HG02759 (cell line): ENCODE measurements around the gene TRIP10.
"Not testable (repeated sequence)": the region's sequence is repeated elsewhere in the genome, so short reads cannot be mapped to it uniquely, and the experiment has no call there.

ENCODE experiments used
- ATAC-seq: cut with Tn5 transposase; IDR thresholded peaks from one replicate; pipeline ENCODE4 v1.9.1; 2021; ENCODE audit warnings: mild to moderate bottlenecking, moderate library complexity; ENCODE audit not compliant: unreplicated experiment

TRIP10 gene

DNA sequence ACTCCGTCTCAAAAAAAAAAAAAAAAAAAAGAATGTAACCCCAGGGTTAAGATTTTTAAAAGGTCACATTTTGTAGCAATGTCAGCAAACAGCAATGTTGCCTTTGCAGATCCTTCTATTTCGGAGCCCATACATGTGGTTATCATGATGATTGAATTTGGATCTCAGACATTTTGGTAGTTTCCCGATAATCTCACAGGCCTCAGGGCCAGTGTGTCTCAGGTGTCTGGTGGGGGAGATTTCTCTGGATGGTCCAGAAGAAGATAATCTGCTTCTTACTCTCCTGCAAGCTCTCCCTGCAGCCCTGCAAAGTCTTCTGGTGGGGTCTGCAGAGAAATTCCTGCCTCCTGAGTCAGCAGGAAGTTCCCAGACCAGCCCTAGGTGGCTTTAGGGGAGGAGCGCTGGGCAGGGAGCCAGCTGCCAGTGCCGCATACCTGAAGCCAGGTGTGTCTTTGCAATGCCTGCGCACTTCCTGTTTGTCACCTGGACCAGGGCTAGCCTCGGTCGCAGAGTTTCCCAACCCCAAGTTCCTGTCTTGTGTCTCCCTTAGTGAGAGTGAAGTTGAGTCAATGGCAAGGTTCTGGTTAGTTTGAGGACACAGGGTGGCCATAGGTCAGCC is 26.4 kb downstream of the TRIP10 start:
- ATAC-seq, result no peak

DNA sequence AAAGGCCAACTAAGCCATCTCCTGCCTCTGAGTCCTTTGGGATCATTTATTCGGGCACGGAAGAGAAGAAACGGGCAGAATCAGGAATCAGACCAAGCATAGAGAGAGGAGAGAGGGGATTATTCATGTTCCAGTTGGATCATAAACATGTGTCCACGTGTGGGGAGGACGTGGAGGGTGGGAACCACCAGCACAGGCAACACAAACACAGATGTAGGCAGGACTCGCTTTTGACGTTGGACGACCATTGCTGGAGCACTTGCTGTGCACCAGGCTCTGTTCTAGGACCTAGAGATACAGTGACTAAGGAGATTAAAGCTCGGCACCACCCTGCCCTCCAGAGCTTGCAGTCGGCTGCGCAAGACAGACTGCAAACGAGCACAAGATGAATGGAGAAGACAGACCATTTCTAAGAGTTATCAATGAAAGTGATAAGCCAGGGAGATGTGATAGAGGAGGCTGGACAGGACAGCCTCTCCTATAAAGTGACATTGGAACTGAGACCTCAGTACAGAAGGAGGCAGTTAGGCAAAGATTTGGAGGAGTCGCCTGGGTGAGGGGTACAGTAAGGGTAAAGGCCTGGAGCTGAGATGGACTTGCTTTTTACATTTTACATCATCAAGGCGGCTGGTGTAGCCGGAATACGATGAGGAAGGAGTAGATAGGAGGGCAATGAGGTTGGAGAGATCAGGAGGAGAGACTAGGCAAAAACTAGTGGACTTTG is 27.0 kb downstream of the TRIP10 start:
- ATAC-seq, result no peak

DNA sequence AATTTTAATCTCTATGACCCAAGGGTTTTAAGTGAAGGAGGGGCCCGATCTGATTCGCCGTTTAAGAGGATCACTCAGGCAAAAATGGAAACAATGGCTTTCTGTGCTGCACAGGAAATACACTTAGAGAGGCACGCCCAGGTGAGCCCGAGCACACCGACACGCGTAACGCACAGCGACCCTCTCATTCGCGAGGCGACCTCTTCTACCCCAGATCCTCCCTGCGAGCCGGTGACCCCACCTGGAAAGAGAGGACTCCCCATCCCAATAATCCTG is 27.5 kb downstream of the TRIP10 start:
- ATAC-seq, result peak; percentile 20

DNA sequence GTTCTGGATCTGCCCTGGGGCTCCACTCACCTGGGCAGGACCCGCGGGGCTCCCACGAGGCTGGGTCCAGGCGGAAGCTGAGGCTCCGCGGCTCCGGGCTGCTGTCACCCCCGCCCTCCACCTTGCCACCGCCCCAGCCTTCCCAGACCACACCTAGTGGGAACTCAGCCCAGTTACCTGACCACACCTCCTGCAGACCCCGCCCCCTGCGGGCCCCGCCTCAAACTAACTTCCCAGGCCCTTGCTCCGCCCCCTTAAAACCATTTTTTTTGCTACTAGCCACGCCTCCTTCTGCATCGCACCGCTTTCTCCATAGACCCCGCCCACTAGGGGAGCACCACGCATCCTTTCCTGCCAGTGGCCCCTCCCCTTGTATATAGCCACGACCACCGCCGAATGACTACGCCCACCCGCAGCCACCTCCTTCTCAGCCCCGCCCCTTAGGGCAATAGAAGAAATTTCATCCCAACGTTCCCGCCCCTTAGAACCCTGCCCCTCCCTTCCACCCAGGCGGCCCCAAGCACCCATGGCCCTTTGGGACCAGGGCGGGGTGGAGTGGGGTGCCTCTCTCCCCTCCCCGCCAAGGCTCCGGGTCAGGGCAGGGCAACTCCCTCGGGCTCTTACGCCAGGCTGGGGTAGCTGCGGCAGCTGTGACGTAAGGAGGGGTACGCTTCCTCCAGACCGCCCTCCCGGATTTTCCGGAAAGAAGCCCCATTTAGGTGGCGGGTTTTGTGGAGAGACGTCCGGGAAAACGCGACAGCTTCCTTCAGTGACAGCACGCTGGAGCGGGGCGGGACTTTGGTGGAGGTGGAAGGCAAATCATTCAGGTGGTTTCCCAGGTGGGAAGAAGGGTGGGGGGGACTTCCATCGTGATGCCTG is 28.1 kb downstream of the TRIP10 start, which contains the start of gene SH2D3A:
TSS of gene SH2D3A (minus strand) at position 79 of the 879 bp plus-strand sequence. CDS start 3,687 bp downstream, outside the sequence.
- ATAC-seq, result peak; percentile 63

DNA sequence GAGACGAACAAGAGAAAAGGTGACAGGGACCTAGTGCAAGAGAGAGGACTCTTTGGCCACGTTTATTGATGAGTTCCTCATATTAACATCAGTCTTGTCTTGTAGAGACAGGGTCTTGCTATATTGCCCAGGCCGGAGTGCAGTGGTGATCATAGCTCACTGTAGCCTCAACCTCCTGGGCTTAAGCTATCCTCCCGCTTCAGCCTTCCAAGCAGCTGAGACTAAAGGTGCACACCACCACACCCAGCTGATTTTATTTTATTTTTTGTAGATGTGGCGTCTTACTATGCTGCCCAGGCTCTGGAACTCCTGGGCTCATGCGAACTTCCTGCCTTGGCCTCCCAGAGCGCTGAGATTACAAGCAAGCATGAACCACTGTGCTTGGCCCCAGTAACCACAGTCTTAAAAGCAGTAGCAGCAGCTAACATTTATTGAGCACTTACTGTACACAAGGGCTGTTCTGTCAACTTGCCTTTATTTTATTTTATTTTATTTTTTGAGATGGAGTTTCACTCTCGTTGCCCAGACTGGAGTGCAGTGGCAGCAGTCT is 28.8 kb downstream of the TRIP10 start:
- ATAC-seq, result no peak

DNA sequence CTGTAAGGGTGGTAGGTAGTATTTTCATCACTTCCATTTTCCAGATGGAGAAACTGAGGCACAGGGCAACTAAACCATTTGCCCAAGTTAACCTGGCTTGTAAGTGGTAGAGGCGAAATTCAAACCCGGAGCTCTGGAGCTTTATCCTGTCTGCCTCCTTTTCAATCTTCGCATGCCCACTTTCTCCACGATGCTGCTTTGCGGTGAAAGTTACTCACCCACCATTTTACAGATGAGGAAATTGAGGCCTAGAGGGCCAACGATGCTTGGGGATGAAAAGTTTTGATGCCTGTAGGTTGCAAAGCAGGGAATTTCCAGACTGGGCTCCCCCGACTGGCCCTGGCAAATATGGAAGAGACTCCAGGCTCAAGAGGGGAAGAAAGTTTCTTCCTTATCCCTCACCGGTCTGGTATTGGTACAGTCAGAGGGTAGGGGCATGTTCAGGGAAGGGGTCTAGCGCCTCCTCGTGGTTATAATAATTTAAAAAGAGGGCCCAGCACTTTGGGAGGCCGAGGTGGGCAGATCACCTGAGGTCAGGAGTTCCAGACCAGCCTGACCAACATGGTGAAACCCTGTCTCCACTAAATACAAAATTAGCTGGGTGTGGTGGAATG is 29.6 kb downstream of the TRIP10 start:
- no peak for ATAC-seq

DNA sequence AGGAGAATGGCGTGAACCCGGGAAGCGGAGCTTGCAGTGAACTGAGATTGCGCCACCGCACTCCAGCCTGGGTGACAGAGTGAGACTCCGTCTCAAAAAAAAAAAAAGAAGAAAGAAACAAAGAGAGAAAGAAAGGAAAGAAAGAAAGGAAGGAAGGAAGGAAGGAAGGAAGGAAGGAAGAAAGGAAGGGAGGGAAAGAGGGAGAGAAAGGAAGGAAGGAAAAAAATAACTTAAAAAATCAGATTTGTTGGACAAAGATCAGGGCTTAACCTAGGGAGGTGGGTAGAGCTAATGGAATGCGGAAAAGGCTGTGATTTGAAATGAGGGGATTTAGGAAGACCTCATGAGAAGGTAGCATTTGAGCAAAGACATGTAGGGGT is 32.2 kb downstream of the TRIP10 start:
- ATAC-seq, result not testable (repeated sequence)

DNA sequence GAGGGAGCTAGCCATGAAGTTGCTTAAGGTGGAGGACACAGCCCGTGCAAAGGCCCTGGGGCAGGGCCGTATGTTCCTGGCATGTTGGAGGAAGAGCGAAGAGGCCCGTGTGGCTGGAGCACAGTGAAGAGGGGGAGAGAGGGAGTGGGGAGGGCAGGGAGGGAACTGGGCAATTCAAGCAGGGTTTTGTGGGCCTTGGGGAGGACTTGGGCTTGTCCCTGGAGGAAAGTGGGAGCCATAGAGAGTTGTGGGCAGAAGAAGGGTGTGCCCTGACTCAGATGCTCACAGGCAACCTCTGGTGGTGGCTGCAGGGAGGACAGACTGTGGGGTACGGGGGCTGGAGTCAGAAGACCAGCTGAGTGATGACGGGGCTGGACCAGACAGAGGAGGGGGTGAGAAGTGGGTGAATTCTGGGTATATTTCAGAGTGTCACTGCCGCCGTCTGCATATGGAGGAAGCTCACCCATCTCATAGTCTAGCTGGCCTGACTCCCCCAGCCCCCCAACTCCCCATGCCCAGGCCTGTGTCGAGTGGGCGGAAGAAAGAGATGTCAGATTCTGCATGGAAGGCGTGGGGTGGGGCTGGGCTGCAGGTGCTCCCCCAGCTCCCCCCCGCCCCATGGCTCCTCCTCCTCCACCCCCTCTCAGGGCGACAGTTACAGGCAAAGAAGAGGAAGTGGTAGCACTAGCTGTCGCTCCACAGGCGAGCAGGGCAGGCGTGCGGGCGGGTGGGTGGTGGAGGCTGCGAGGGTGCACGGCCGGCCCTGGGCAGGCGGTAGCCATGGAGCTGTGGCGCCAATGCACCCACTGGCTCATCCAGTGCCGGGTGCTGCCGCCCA is 32.8 kb downstream of the TRIP10 start, which contains the start of gene VAV1:
TSS of gene VAV1 (plus strand) at position 681 of the 838 bp plus-strand sequence. CDS start at position 781, 100 bp downstream.
- ATAC-seq, result peak; percentile 44

DNA sequence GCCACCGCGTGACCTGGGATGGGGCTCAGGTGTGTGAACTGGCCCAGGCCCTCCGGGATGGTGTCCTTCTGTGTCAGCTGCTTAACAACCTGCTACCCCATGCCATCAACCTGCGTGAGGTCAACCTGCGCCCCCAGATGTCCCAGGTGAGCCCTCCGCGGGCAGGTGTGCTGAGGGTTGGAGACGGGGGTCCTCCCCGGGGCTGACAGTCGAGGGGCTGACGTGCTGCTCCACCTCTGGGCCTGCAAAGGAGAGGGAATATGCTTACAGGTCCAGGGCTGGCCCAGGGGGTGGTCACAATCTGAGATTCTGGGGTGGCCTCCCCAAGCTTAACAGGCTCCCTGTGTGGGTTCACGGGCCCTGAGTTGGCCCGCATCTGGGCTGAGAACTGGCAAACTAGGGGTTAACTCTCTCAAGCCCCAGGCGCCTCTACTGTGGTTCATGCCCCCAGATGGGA is 33.4 kb downstream of the TRIP10 start:
- no peak for ATAC-seq

DNA sequence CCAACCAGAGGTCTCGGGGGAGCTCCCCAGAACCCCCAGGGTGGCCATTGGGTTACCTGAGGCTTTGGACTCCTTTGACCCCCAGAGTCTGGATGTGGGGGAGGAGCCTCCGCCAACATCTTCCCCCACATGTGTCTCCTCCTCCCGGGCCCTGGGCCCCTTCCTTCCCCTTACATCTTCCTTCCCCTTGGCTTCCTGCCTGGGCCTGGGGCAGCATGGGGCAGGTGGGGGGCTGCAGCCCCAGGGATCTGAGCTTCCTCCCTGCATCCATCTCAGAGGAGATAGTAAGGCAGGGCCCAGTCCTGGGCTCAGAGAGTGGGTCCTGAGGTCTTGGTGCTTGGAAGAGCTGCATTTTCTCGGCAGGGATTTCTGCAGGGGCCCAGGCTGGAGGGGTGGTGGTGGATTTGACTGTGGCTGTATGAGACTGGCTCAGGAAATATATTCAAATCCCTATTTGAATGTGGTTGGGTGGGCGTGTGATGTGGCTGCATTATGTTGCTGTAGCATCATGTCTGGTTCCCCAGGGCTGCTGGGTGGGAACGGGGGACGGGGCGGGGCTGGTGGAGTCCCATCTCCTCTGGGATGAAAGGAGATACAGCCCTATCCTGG is 33.9 kb downstream of the TRIP10 start:
- no peak for ATAC-seq

DNA sequence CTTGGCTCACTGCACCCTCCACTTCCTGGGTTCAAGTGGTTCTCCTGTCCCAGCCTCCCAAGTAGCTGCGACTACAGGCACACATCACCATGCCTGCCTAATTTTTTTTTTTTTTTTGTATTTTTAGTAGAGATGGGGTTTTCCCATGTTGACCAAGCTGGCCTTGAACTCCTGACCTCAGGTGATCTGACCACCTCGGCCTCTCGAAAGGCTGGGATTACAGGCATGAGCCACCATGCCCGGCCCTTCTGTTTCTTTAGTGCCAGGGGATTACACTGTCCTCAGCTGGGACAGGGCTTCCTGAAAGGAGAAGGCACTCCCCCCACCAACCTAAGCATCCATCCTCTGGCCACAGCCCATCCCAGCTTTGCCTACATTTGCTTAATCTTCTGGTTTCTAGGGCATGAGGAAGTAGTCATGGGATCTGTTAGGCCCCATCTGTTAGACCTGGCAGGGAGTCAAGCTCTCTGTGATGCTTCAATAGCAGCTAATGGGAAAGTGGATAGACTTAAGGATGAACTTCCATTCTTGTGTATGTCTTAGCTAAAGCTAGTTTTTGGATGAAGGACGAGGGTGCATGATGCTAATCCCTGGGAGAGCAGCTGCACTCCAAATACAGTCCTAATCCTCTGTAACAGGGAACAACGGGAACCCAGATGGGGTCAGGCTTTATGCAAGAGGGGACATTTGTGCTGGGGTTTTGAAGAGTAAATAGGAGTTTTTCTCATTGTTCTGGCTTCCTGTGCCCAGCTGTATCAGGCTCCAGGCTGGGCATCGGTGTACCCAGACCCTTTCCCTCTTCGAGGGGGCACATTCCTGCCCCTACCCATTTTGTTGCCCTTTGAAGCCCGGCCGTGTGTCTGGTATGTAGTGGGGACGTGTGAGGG is 35.6 kb downstream of the TRIP10 start:
- no peak for ATAC-seq

DNA sequence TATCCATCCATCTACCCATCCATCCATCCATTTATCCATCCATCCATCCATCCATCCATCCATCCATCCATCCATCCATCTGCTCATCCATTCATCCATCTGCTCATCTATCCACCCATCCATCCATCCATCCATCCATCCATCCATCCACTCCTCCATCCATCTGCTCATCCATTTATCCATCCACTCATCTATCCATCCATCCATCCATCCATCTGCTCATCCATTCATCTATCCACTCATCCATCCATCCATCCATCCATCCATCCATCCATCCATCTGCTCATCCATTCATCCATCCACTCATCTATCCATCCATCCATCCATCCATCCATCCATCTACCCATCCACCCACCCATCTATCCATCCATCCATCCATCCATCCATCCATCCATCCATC is 36.6 kb downstream of the TRIP10 start:
- not testable (repeated sequence) for ATAC-seq

DNA sequence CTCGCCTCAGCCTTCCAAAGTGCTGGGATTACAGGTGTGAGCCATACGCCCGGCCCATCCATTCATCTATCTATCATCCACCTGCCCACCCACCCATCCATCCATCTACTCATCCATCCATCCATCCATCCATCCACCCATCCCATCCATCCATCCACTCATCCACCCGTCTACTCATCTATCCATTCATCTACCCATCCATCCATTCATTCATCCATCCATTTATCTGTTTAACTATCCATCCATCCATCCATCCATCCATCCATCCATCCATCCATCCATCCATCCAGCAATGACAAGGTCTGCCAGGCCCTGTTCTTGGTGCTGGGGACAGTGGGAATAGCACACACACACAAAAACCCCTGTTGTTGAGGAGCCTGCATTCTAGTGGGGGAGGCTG is 37.5 kb downstream of the TRIP10 start:
- no peak for ATAC-seq

DNA sequence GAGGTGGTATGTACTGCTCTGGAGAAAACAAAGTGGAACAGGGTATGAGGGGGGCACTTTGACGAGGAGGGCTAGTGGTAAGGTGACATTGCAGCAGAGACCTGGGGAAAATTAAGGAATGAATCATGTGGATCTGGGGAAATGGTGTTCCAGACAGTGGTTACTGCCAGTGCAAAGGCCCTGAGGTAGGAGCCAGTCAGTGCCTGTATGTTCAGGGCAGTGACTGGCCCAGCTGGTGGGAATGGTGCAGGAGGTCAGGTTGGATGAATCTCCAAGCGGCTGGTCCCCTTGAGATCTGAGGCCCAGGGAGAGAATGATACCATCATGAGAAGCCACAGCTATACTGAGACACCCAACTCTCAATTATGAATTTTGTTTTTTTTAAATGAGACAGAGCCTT is 38.0 kb downstream of the TRIP10 start:
- ATAC-seq, result no peak

DNA sequence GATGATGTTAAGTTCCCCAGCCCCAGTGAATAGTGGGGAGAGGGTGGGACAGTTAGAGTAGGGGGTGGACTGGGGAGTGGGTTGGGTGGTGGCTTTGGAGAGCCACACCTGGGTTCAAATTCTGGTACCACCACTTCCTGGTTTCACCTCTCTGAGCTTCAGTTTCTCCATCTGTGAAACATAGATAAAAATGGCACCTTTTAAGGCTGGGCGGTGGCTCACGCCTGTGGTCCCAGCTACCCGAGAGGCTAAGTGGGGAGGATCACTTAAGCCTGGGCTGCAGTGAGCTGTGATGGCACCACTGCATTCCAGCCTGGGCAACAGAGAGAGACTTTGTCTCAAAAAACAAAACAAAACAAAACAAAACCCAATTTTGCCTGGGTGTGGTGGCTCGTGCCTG is 38.9 kb downstream of the TRIP10 start:
- ATAC-seq, result no peak

DNA sequence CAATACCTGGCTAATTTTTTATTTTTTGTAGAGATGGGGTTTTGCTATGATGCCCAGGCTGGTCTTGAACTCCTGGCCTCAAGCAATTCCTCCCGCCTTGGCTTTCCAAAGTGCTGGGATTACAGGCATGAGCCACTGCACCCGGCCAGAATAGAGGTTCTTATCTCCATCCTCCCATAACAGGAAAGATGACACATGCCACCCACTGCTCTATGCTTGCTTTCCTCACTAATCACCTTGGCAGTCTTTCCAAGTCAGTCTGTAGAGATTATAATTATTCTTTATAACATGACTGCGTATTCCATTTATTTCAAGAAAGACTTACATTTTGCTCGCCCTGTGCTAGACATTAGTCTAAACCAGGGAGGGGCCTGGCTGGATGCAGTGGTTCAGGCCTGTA is 39.7 kb downstream of the TRIP10 start:
- no peak for ATAC-seq

DNA sequence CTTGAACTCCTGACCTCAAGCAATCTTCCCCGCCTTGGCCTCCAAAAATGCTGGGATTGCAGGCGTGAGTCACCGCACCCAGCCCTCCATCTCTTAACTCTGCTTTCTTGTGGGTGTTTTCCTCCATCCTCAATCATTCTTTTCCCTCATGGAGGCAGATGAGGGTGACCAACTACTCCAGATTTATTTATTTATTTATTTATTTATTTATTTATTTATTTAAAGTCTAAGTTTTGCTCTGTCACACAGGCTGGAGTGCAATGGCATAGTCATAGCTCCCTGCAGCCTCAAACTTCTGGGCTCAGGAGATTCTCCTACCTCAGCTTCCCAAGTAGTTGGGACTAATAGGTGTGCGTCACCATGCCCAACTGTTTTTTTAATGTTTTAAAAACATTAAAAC is 47.9 kb downstream of the TRIP10 start:
- ATAC-seq, result no peak

DNA sequence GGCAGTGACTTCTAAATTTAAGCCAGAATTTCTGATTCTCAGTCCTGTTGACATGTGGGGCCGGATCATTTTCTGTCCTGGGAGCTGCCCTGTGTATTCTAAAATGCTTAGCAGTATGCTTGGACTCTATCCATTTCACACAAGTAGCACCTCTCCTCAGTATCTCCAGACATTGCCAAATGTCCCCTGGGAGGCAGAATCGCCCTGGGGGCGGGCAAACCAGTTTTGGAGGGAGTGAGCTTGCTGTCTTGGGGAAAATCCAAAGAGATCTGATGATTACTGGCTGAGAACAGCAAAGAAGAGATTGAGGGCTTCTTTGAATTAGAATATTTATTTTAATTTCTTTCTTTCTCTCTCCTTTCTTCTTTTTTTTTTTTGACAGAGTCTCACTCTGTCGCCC is 49.4 kb downstream of the TRIP10 start:
- no peak for ATAC-seq
